Stimulated activated CD8-positive, alpha-beta memory T cell treated with anti-CD3 and anti-CD28 coated beads, Interleukin-7, amount 100 ng/mL, for 4 hours (primary cell): ENCODE data around the gene GIMAP8.
A peak's percentile ranks its signal among the peaks of the same experiment; 100 is the strongest.

ENCODE experiments used
- DNase-seq, 2 donors: peaks; one replicate each; pipeline ENCODE4 v3.0.0-alpha.2; 2020; ENCODE audit warnings: low read depth in 2 of 2

Gene GIMAP8

DNA sequence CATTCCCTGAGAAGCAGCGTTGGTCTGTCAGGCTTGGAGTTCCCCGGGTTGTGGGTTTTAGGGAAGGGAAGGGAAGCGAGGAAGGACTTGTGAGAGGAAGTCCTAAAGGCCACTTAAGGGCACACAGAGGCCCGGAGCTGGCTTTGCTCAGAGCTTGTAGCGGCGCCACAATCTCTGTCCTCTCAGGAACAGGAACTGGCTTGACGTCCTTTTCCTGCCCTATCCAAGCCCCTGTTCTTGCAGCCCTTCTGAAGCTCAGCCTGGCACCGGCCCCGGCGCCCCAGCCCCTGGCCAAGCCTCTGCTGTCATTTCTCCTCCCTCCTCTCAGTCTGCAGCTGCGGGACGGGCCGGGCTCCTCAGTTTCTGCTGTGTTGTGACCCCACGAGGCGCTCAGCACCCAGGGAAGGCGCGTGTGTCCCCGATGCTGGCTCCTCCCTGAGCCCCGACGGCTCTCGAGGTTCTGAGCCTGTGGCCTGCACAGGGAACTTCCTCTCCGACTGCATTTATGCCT, at the start of gene GIMAP8:
TSS of gene GIMAP8 (plus strand) at position 140 of the 511 bp plus-strand sequence. CDS start 16,069 bp downstream, outside the sequence.
- peak in 1 of 2 donors; percentile 41 for DNase-seq

DNA sequence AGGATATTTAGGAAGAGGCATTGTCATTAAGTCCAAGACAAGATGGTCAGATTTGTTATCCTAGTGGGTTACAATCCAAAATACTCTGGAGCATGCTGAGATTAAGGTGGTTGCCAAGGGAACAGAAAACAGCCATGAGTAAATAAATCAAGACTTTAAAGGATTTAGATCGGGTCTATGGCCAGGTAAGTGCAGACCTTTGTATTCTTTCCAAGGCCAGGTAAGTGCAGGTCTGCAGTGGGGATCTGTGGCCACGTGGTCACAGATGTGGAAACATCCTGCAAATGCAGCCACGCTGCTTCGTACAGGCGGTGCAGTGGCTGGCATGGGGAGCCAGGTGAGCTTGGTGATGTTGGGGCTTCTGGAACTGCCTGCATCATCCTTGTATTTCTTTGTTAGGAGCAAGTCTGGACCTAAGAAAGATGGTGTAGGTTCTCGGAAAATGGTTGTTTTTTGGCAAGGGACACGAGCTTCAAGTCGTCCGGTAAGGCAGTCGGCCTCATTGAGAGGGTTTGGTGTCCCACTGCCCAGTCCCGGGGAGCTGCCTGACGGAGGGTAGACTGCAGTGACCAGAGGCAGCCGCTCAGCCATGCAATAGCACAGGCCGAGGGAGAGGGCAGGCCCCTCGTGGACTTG, 49.5 kb upstream of the GIMAP8 start:
- no peak for DNase-seq

DNA sequence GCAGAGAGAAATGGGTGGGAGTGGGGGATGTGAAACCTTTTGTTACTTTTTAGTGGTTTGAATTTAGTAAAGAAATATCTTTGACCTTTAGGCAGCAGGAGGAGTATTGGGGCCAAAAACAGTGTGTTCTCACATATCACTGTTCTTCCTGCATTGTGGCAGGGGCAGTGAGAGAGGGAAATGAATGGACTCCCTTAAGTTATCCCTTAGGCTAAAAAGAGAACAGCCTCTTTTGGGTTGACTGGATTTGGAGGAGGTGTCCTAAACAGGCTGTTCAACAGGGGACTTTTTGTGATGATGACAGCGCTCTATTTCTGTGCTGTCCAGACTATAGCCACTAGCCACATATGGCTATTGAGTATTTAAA, 49.0 kb upstream of the GIMAP8 start:
- DNase-seq: no peak

DNA sequence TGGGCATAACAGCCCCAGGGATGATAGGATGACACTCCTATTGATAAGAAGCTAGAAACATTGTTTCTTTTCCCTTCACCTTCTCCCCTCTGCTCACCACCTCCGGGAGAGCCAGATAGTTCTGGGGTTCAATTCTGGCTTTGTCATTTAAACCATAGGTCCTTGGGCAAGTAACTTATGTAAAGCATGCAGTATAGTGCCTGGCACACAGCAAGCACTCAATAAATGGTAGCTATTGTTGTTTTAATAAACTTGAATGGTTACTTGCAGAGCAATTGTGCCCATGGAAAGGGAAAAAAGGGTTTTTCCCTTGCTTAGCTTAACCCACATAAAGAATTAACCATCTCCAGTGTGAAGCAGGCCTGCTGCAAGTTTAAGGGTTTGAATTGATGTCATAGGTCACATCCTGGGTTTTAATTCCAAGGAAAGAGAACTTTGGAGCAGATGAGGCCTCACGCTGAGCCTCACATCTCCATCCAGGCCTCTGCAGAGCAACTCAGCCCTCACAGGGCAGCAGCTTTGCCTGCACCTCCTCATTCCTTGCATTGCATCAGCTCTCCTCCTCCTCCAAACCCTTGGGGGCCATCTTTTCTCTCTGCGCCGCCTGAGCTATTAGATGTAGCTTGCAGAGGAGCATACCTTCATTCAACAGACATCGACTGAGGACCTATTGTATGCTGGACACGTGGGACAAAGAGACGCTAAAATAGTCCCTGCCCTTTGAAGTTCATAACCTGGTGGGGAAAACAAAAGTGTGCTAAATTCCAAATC, 48.4 kb upstream of the GIMAP8 start:
- DNase-seq: no peak

DNA sequence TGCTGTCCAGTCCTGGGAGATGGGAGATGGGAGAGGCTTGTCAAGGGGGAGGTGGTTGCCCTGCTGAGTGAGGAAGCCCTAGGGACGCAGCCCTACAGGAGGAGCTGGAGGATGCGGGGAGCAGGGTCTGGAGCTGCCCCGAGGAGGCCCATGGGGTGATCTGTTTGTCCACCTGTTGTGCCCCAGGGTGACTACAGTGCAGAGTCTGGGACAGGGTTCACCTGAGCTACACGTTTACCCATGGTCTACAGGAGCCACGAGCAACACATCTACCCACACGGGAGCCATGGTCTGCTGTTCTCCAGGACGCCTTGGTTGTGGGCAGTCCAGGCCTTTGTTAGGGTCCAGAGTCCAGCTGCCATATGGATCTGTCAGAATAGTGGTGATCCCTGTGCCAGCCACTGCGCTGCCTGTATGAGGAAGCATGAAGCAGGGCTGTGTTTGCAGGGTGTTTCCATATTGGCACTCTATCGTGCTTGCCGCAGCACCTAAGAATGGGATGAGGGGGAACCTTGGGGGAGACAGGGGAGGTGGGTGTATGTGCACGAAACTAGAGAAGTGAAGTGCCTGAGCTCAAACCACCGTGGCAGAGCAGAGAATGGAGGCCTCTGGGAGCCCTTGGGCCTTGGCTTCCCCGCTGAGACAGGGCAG, 47.6 kb upstream of the GIMAP8 start:
- no peak for DNase-seq

DNA sequence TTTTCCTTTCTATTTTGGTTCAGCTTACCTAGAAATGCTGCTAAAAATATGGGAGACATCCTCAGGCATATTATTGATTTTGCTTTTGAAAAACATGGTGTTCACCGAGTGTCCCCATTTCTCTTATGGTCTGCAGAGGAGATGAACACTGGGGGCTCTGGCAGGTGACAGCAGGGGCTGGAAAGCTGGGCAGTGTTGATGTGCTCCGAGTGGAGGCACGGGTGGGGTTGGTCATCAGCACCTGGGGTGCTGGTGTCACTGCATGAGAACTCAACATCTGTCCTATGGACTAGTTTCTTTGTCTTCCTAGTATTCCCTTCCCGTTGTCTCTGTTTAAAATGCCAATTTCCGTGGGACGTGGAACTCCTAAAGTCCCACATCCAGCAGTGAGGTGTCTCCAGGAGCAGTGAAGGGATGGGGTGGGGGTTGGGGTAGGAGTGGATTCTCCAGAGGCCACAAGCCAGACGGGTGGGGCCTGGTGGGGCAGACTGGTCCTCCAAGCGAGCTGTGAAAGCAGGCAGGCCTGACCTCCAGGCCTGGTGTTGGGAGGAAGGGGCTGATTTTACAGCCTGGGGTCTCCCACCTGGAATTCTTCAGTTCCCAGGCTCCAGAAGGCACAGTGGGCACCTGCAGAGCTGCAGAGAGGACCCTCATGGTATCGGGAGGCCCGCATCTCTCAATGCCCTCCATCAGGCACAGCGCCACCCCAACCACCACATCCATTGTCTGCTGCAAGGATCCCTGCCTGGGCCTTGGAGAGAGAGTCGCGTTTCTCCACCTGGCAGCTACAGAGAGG, 46.9 kb upstream of the GIMAP8 start:
- DNase-seq: no peak

DNA sequence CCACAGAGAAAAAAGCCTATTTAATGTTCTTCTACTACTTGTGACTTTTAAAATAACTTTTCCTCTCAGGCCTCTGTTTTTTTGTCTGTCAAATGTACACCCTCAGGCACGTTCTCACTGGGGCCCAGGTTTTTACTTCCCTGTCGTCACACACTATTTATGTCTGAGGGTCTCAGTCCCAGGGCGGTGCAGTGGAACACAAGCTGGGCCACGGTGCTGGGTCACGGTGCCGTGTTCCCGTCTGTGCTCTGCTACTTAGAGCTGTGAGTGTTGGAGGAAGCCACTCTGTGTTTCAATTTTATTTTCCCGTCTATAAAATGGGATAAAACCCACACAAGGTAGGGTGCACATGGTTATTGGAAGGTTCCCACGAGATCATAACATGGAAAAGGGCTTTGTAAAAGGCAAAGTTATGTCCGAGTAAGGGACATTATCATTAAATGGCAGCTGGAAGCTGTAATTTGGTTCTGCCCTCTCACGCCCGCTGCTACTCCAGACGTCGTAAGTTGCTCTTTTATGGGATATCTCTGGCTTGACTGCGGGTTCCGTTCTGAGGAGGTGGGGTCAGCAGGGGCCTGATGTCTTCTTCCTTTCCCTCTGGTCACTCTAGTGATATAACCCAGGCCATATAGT, 46.1 kb upstream of the GIMAP8 start:
- no peak for DNase-seq

DNA sequence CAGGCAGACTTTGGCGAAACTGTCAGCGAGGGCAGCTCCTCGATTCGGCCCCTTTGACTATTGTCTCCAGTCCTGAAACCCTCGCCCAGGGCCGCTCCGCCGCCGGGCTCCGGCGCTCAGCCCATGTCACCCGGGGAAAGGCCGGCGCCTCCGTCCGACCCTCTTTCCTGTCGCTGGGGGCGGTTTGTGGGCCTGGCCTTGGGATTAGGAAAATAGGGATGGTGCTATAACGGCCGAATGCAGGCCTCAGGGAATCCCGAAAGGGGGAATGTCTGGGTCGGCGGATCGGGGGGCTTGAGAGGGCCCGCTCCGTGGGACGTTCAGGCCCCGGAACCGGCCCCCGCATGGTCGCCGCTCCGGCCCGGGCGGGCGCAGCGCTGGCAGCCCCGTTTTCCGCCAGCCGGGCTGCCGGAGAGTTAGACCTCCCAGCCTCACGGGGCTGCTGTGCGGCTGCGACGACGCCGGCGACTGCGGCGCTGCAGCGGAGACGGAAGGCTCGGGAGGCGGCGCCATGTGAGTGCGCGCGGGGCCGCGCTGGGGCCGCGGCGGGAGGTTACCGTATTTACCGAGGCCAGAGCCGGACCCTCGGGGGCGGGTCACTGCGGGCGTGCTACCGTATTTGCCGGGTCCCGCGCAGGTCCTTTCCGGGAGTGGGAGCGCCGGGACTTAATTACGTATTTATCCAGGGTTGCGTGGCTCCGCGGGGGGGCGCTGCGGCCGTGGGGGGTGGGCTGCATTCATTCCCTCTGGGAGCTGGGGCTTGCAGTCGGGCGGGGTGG, 45.4 kb upstream of the GIMAP8 start:
- DNase-seq: peak; percentile 27 to 74

DNA sequence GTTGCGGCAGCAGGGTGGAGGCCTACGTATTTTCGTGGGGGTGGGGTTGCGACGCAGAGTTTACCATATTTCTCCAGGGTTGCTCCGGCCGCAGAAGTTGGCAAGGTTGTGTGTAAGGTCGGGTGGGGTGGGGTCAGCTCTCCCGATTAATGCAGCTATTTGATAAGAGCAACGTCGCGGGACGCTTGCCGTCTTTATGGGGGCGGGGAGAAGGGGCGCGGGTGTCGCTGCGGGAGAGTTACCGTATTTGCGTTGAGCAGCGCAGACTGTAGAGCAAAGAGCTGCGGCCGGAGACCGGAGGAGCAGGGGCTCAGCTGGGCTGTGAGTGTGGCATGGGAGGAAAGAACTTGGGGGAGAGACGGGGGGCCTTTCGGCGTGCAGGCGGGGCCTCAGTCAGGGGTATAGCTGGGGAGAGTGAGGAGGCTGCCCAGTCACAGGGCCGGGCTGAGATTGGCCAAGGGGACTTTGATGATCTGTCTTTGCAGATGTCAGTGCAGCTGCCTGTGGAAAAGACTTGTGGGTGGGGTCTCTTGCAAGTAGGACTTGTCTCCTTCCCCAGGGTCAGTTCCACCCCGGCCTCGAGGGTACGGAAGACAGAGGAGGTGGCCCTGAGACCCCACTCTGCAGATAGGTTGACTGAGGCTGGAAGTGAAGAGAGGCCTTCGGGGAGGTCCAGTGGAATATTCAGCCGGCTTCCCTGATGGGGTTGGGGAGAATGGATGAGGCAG, 44.7 kb upstream of the GIMAP8 start:
- no peak for DNase-seq

DNA sequence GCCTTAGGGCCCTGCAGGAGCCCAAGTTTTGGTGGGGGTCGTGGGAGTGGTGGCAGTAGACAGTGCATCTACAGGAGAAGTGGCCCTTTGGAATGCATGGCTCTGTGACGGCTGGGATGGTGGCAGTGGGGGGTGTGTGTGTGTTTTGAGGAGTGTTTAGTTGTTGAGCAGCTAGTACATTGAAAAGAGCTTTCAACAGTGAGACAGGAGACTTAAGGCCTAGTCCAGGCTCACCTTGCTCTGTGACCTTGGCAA, 44.2 kb upstream of the GIMAP8 start:
- no peak for DNase-seq

DNA sequence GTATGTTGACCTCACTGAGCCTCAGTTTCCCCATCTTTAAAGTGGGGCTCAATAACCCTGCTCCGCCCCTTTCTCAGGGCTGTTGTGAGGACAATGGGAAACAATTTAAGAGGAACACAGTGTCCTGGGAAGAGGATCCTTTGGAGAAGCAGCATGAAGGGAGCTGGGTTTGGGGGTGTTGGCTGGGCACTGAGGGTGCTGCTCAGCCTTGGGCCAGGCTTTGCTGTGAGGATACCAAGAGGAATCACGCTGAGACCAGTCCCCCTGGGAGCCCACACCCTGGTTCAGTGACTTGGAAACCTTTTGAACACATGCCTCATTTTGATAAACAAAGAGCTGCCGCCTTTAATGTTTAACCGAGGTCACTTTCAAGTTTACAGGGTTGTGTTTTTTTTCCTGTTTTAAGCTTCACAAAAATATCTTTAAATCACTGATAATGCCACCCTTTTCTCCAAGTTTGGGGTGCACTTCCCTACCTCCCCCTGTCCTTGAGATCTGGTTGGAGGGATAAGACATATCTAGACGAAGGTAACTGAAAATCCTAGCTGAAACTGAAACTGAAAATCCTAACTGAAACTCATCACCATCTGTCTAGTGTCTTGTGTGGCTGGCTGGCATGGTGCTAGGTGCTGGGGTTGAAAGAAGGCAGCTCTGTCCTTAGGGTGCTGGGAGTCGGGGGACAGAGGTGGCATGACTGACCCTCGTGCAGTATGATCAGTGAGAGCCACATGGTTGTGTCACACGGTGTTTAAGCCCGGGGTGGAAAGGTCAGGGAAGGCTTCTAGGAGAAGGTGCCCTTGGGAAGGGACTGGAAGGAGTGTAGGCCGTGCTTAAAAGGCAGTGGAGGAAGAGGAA, 43.6 kb upstream of the GIMAP8 start:
- no peak for DNase-seq

DNA sequence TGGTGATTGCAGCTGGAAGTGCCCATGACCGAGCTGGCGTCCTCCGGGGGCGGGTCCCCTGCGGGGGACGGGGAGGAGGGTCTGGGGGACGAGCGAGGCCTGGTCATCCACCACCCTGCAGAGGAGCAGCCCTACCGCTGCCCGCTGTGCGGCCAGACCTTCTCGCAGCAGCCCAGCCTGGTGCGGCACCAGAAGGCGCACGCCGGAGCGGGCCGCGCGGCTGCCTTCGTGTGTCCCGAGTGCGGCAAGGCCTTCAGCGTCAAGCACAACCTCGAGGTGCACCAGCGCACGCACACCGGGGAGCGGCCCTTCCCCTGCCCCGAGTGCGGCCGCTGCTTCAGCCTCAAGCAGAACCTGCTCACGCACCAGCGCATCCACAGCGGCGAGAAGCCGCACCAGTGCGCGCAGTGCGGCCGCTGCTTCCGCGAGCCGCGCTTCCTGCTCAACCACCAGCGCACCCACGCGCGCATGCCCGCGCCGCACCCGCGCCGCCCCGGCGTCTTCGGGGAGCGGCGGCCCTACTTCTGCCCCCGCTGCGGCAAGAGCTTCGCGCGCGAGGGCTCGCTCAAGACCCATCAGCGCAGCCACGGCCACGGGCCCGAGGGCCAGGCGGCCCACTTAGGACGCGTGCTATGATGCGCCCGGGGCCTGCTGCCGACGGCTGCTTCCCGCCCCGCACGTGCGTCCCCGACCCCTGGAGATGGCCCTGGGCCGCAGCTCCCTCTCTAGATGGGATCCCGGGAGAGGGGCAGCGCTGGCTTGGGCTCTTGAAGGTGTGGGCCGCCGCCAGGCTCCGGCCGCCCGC, 42.6 kb upstream of the GIMAP8 start:
- DNase-seq: no peak

DNA sequence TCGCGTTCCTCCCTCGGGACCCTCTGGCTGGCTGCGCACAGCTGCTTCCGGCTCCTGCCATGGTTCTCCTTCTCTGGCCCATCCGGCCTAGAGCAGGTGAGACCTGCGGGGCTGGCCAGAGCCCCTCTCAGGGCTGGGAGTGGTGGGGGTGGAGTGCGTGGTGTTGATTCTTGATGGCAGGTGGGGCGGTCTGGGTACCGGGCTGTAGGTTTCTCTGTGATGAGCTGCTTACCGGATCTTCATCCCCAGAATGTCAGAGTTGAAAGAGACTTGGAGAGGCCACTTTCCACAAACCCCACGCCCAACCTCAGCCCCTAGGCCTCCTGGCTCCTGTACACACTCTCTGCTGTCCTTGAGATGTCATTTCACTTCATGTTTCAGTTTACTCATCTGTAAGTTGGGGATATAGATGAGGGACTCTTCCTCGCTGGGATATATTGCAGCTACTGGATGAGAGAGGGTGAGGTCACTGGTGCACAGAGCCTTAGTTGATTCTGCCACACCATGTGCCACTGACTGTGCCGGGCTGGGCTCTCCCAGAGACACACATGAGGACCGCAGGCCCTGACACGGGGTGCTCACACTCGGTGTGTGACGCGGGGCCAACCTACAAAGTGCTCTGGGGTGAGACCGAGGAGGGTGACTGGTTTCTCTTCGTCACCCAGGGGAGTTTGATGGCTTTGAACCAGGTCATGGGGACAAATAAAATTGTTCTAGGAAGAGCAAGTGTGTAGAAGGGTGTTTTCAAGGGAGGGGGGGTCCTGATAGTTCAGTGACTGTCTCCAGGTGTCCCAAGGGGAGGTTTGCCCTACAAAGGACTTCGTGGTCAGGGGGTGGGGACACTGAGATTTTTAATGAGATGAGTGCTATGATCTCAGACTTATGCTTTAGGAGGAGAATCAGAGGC, 41.8 kb upstream of the GIMAP8 start:
- DNase-seq: no peak

DNA sequence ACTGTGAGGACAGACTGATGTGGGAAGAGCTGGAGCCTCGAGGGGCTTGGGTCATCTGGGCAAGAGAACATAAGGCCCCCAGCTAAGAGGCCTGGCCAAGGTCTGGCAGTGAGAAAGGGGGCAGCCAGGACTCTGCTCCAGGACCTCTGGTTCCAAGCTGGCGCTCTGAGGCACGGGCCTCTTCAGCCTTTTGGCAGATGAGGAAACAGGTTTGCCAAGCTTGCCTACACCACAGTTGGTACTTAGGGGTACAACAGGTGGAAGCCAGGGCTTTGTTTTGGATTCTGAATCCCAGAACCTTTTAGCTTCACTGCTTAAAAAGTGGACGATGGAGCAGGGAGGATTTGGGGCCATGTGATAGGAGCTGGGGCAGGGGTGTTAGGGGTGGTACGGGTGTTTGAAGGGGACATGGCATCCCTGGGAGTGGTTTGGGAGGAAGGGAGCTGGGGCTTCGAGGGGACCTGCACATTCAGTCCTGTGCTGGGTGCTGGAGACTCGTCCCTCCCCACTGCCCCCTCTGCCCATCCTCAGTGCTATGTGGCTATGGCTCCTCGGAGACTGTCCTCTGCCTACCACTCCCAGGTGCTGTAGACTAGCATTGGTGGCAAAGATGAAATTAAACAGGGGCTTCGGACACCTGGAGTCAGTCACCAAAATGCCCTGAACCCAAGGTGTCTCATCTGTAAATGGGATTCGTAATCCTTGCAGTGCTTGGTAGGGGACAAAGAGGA, 41.0 kb upstream of the GIMAP8 start:
- no peak for DNase-seq

DNA sequence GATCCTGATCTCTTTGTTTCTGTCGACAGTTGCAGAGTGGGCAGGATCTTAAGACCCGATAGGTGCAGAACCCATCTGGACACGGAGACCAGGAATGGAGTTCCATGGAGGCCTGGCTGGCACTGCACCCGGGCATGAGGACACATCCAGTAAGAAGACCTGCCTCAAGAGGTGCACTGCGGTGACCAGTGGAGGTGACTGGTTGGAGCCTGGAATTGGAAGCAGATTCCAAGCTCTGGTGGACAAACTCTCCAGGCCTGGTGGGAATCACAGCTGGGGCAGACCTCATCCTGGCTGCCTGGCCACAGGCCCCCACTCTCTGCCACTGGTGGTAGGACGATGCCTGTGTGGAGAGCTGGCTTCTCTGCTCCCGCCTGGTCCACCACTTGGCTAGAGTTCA, 40.3 kb upstream of the GIMAP8 start:
- no peak for DNase-seq

DNA sequence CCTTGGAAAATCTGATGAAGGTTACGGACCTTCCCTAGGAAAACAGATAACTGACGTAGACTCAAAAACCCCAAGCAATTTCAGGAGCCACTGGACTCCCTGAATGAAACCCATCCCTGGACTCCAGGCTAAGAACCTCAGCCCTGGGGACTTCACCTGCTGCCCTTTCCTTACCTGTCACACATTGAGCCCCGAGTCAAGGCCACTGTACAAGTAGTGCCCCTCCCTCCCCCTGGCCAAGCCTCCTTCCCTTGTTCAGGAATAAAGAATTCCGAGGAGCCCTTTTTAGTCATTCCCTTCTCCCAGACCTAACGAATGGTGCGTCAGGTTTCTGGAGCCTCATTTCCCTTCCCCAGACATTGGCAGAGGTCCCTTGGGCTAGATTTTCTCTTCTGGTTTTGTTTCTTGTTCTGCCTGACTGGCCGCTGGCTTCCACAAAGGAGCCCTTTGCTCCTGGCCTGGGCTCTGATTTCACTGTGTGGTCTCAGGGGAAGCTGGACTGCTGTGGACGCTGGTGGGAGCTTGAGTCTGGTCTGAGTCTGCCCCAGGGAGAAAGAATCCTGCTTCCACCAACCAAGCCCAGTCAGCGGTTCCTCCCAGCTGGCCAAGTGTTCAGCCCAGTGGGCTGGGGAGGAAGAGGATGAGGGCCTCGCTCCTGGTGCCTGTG, 39.6 kb upstream of the GIMAP8 start:
- no peak for DNase-seq
